Stomach smooth muscle (tissue), 2 donors: ENCODE measurements around the gene ADAMTS12.

Experiments used
- H3K27ac ChIP-seq: one replicate; pipeline ENCODE4 v1.7.0; 2013; ENCODE audit warnings: mild to moderate bottlenecking, low read length, inconsistent platforms
- H3K27me3 ChIP-seq, 2 donors: one replicate each; pipeline ENCODE4 v1.7.0; 2013; ENCODE audit warnings: low read length in 2 of 2; ENCODE audit not compliant: insufficient read depth in 2 of 2, control insufficient read depth in 1 of 2
- H3K36me3 ChIP-seq, 2 donors: one replicate each; pipeline ENCODE4 v1.7.0; 2013; ENCODE audit warnings: low read length in 2 of 2; ENCODE audit not compliant: control insufficient read depth in 2 of 2, insufficient read depth in 2 of 2
- H3K4me1 ChIP-seq: one replicate; pipeline ENCODE4 v1.7.0; 2013; ENCODE audit warnings: low read length; ENCODE audit not compliant: control insufficient read depth, insufficient read depth
- H3K4me3 ChIP-seq, 2 donors: one replicate each; pipeline ENCODE4 v1.7.0; 2013; ENCODE audit warnings: low read length in 2 of 2
- H3K9ac ChIP-seq, 2 donors: one replicate each; pipeline ENCODE4 v1.7.0; 2013; ENCODE audit warnings: low read length in 2 of 2, mild to moderate bottlenecking in 1 of 2
- H3K9me3 ChIP-seq, 2 donors: one replicate each; pipeline ENCODE4 v1.7.0; 2013; ENCODE audit warnings: low read length in 2 of 2; ENCODE audit not compliant: control insufficient read depth in 2 of 2
- donor health status: healthy.
- donor health status: Pancreatic carcinoma.

ADAMTS12 gene

DNA sequence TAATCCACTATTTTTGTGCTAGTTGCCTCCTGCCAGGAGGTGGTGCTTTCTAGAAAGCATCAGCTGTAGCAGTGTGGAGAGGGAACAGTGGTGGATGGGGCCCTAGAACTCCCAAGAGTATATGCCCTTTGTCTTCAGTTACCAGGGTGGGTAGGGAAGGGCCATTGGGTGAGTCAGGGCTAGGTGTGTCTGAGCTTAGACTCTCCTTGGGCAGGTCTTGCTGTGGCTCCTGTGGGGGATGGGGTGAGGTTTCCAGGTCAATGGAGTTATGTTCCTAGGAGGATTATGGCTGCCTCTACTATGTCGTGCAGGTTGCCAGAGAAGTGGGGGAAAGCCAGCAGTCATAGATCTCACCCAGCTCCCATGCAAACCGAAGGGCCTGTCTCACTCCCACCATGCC is 11.3 kb upstream of the ADAMTS12 start:
- Histone ChIP-seq H3K4me3 (no peak overlapping the region), H3K27ac (no peak overlapping the region), H3K36me3 (no peaks in the 10 kb centered on the region), H3K9me3 (peaks cover 0 to 8% of the 10 kb centered on the region in 2 donors), H3K27me3 (no peaks in the 10 kb centered on the region), H3K4me1 (no peaks in the 10 kb centered on the region), H3K9ac (no peak overlapping the region)

DNA sequence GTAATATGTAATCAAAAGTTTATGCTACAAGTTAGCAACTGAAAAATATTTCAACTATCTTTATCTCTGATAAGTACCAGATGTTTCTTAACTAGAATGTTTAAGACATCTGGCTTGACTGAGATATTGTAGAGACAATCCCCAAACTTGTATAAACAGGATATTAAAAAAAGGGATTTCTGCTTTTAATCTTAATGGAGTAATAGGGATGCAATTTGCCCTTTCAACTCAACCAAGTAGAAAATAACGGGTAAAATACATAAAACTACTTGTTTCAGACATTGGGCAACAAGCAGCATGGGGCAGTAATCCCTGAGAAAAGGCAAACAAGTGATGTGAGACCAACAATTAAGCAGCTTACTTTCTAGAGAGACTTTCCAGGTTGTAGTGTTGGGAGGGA is 9.4 kb upstream of the ADAMTS12 start:
- H3K9me3 ChIP-seq: peaks cover 0 to 6% of the 10 kb centered on the region in 2 donors
- H3K4me3 ChIP-seq: no peak overlapping the region
- no peak overlapping the region for H3K9ac ChIP-seq
- H3K27me3 ChIP-seq: no peaks in the 10 kb centered on the region
- no peaks in the 10 kb centered on the region for H3K4me1 ChIP-seq
- H3K27ac ChIP-seq: no peak overlapping the region
- no peaks in the 10 kb centered on the region for H3K36me3 ChIP-seq

- no peaks in the 10 kb centered on the region for H3K9me3 ChIP-seq
Observed at GRCh38 chr5:33894566-33894965, 2.8 kb upstream of the ADAMTS12 start.

GRCh38 chr5:33892620-33893137 is 889 bp upstream of the ADAMTS12 start:
- Histone ChIP-seq H3K9me3 (no peaks in the 10 kb centered on the region), H3K36me3 (no peaks in the 10 kb centered on the region), H3K27me3 (no peaks in the 10 kb centered on the region), H3K4me3 (peak overlapping the region; percentile 52 to 77), H3K9ac (peak overlapping the region in 1 of 2 donors; percentile 43), H3K4me1 (peaks cover 33% of the 10 kb centered on the region), H3K27ac (peak overlapping the region; percentile 46)

More at GRCh38 chr5:33894566-33894965, 2.8 kb upstream of the ADAMTS12 start:
- no peaks in the 10 kb centered on the region for H3K27me3 ChIP-seq
- H3K36me3 ChIP-seq: no peaks in the 10 kb centered on the region
- H3K9ac ChIP-seq: no peak overlapping the region
- H3K27ac ChIP-seq: no peak overlapping the region
- no peak overlapping the region for H3K4me3 ChIP-seq
- H3K4me1 ChIP-seq: peaks cover 19% of the 10 kb centered on the region

GRCh38 chr5:33891446-33891787 is 373 bp downstream of the ADAMTS12 start:
- Histone ChIP-seq H3K27me3 (no peaks in the 10 kb centered on the region), H3K4me3 (peak overlapping the region; percentile 66 to 77), H3K9me3 (no peaks in the 10 kb centered on the region), H3K36me3 (no peaks in the 10 kb centered on the region), H3K9ac (peak overlapping the region; percentile 43 to 69), H3K27ac (peak overlapping the region; percentile 20), H3K4me1 (peaks cover 38% of the 10 kb centered on the region)

GRCh38 chr5:33890131-33891032 is 1.4 kb downstream of the ADAMTS12 start:
- Histone ChIP-seq H3K36me3 (no peaks in the 10 kb centered on the region), H3K9ac (peak overlapping the region; percentile 36 to 69), H3K4me1 (peaks cover 48% of the 10 kb centered on the region), H3K27ac (no peak overlapping the region), H3K27me3 (no peaks in the 10 kb centered on the region), H3K9me3 (no peaks in the 10 kb centered on the region), H3K4me3 (peak overlapping the region; percentile 66 to 77)

DNA sequence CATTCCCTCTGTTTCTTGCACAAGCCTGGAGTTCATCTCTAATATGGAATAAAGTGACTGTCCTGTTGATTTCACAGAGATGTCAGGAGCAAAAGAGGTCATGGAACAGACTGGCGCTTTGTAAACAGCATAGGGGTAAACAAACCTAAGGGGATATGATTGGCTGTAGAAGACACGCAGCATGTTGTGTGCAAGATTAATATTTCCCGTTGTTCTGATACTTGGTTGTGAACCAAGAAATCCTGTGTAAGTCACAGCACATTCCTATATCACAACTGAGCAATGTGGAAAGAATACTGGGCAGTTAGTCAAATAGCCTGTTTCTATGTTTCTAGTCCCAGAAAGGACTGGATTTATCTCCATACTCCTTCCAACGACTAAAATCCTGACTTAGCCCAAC is 3.2 kb downstream of the ADAMTS12 start:
- no peaks in the 10 kb centered on the region for H3K27me3 ChIP-seq

GRCh38 chr5:33887268-33887667 is 4.5 kb downstream of the ADAMTS12 start:
- Histone ChIP-seq H3K9me3 (no peaks in the 10 kb centered on the region), H3K27me3 (no peaks in the 10 kb centered on the region), H3K9ac (no peak overlapping the region), H3K4me1 (peaks cover 47% of the 10 kb centered on the region), H3K27ac (no peak overlapping the region), H3K36me3 (no peaks in the 10 kb centered on the region), H3K4me3 (no peak overlapping the region)

More for the DNA sequence above, 3.2 kb downstream of the ADAMTS12 start:
- Histone ChIP-seq H3K9ac (no peak overlapping the region), H3K4me3 (no peak overlapping the region), H3K9me3 (no peaks in the 10 kb centered on the region), H3K36me3 (no peaks in the 10 kb centered on the region), H3K27ac (no peak overlapping the region), H3K4me1 (peaks cover 49% of the 10 kb centered on the region)

- H3K9me3 ChIP-seq: no peaks in the 10 kb centered on the region
- H3K4me3 ChIP-seq: peak overlapping the region in 1 of 2 donors; percentile 7
- no peak overlapping the region for H3K27ac ChIP-seq
- H3K4me1 ChIP-seq: peaks cover 46% of the 10 kb centered on the region
- no peaks in the 10 kb centered on the region for H3K36me3 ChIP-seq
- no peak overlapping the region for H3K9ac ChIP-seq
- no peaks in the 10 kb centered on the region for H3K27me3 ChIP-seq
Observed at GRCh38 chr5:33886283-33886682, 5.5 kb downstream of the ADAMTS12 start.

- Histone ChIP-seq H3K36me3 (peaks cover 0 to 2% of the 10 kb centered on the region in 2 donors), H3K27me3 (no peaks in the 10 kb centered on the region), H3K4me1 (peaks cover 40% of the 10 kb centered on the region), H3K9me3 (no peaks in the 10 kb centered on the region), H3K4me3 (peak overlapping the region; percentile 49 to 65), H3K9ac (no peak overlapping the region), H3K27ac (no peak overlapping the region)
Observed at GRCh38 chr5:33885679-33886078, 6.1 kb downstream of the ADAMTS12 start.

DNA sequence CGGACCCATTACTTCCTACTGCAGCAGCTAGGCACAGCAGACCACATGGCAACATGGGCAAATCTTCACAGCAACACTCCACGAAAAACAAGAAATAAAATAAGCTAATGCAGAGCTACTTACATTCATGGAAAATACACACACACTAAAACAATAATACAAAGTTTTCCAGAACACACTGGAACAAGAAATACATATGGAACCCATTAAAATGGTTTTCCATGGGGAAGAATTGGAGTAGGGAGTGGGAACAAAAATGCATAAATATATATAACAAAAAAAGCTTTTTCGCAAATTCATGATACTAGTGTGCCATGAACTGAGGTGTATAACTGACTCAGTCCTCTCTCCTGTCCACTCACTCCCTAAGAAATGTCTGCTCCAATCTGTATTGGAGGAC is 8.3 kb downstream of the ADAMTS12 start:
- H3K36me3 ChIP-seq: peaks cover 0 to 5% of the 10 kb centered on the region in 2 donors
- H3K27me3 ChIP-seq: no peaks in the 10 kb centered on the region
- no peaks in the 10 kb centered on the region for H3K9me3 ChIP-seq
- H3K4me3 ChIP-seq: no peak overlapping the region
- no peak overlapping the region for H3K9ac ChIP-seq
- no peak overlapping the region for H3K27ac ChIP-seq
- H3K4me1 ChIP-seq: peaks cover 19% of the 10 kb centered on the region
